Keratinocyte (primary cell): ENCODE results near the gene CD247. TPM values are rescaled to one million over a fixed set of nuclear protein-coding genes. Genes with fewer than 3 reads are reported as not detected.
A peak's percentile ranks its signal among the peaks of the same experiment; 100 is the strongest.

Source experiments
- DNase-seq: peaks from one replicate; pipeline ENCODE4 v3.0.0-alpha.2; 2011; ENCODE audit warnings: low read depth, missing footprints, low spot score
- FAIRE-seq: peaks from 2 replicates; lab custom pipeline; 2011; peaks lifted over from hg19 to GRCh38; lab: Jason Lieb, UNC
- H2AFZ ChIP-seq: 2 replicates; pipeline ENCODE4 v1.6.0; 2012; ENCODE audit warnings: low read length, control low read depth, inconsistent platforms; ENCODE audit not compliant: control insufficient read depth
- H3K27ac ChIP-seq: 2 replicates; pipeline ENCODE4 v1.5.1; 2011; ENCODE audit warnings: low read length; ENCODE audit not compliant: control insufficient read depth, insufficient read depth
- H3K27me3 ChIP-seq: 3 replicates; pipeline ENCODE4 v1.6.0; 2011; ENCODE audit warnings: low read length; ENCODE audit not compliant: control insufficient read depth, insufficient read depth; ENCODE audit errors: extremely low read depth
- H3K36me3 ChIP-seq, 2 experiments: 2 replicates in 1 of 2; 3 replicates in 1 of 2; pipeline ENCODE4 v1.5.1; 2011; ENCODE audit warnings: low read length in 2 of 2, mild to moderate bottlenecking in 1 of 2; ENCODE audit not compliant: control insufficient read depth in 2 of 2, insufficient read depth in 2 of 2; ENCODE audit errors: extremely low read depth in 1 of 2
- H3K4me1 ChIP-seq: 3 replicates; pipeline ENCODE4 v1.5.1; 2011; ENCODE audit warnings: low read length; ENCODE audit not compliant: control insufficient read depth, insufficient read depth; ENCODE audit errors: extremely low read depth
- H3K4me2 ChIP-seq: 3 replicates; pipeline ENCODE4 v1.6.0; 2011; ENCODE audit warnings: low read depth, low read length; ENCODE audit not compliant: control insufficient read depth, insufficient read depth; ENCODE audit errors: extremely low read depth
- H3K4me3 ChIP-seq, 3 experiments: fragments of 200-600 bp in 1 of 3; sonication (generic) in 1 of 3; 2 replicates in 2 of 3; 3 replicates in 1 of 3; pipeline ENCODE4 v1.5.1; 2011 to 2016; ENCODE audit warnings: low read length in 3 of 3, mild to moderate bottlenecking in 3 of 3, control low read depth in 2 of 3, inconsistent platforms in 1 of 3, low read depth in 1 of 3, mixed read lengths in 1 of 3, mixed run types in 1 of 3, moderate library complexity in 1 of 3; ENCODE audit not compliant: control insufficient read depth in 2 of 3, insufficient read depth in 2 of 3; ENCODE audit errors: extremely low read depth in 1 of 3
- H3K79me2 ChIP-seq: 2 replicates; pipeline ENCODE4 v1.6.0; 2012; ENCODE audit warnings: low read length; ENCODE audit not compliant: control insufficient read depth, insufficient read depth
- H3K9ac ChIP-seq: 3 replicates; pipeline ENCODE4 v1.6.0; 2011; ENCODE audit warnings: low read length; ENCODE audit not compliant: control insufficient read depth, insufficient read depth; ENCODE audit errors: extremely low read depth
- H3K9me1 ChIP-seq: 3 replicates; pipeline ENCODE4 v1.6.0; 2011; ENCODE audit warnings: low read length; ENCODE audit not compliant: control insufficient read depth, insufficient read depth; ENCODE audit errors: extremely low read depth
- H3K9me3 ChIP-seq: 2 replicates; pipeline ENCODE4 v1.5.1; 2012; ENCODE audit warnings: low read depth, low read length; ENCODE audit not compliant: control insufficient read depth
- H4K20me1 ChIP-seq: 3 replicates; pipeline ENCODE4 v1.6.0; 2011; ENCODE audit warnings: low read length; ENCODE audit not compliant: control insufficient read depth, insufficient read depth; ENCODE audit errors: extremely low read depth
- EZH2 ChIP-seq: IDR thresholded peaks from one replicate; pipeline ENCODE4 v1.6.1; 2012; ENCODE audit warnings: inconsistent platforms, mild to moderate bottlenecking, low read length, moderate library complexity
- dilution Hi-C: fragments of 300-500 bp; cut with MboI; formaldehyde crosslinking; loops from one replicate; pipeline ENCODE4 v1.7.0; 2020; ENCODE audit warnings: low sequenced_read_pairs; ENCODE audit not compliant: extremely low pct_ligation_motif_present
- polyA plus RNA-seq, 5 experiments: library from polyadenylated mRNA; depleted of rRNA in 3 of 5; stranded (reverse) in 3 of 5; stranded (forward) in 1 of 5; unstranded in 1 of 5; fragments of >200 nt; gene quantifications; 1 replicate in 1 of 5; 2 replicates in 3 of 5; 3 replicates in 1 of 5; pipeline versions ENCODE4 v1.2.1 to v1.2.3, GENCODE V29; 2011 to 2012; ENCODE audit warnings: missing spikeins in 2 of 5, low read depth in 1 of 5, low replicate concordance in 1 of 5
- TF ChIP-seq, protein P1 (sequence below), 3 experiments: IDR thresholded peaks in 1 of 3; conservative IDR thresholded peaks in 1 of 3; optimal IDR thresholded peaks in 1 of 3; 2 replicates in 2 of 3; 3 replicates in 1 of 3; pipeline versions ENCODE3 to v1.5.1; 2011; ENCODE audit warnings: low read length in 3 of 3, mild to moderate bottlenecking in 3 of 3, moderate library complexity in 2 of 3, control low read depth in 1 of 3, inconsistent platforms in 1 of 3; ENCODE audit not compliant: insufficient read depth in 2 of 3; ENCODE audit errors: extremely low read depth in 1 of 3

The CD247 gene
- polyA plus RNA-seq, 1 donor (not counting 4 experiments of a cell fraction or from before 2014, with no cell fraction given): not detected

DNA sequence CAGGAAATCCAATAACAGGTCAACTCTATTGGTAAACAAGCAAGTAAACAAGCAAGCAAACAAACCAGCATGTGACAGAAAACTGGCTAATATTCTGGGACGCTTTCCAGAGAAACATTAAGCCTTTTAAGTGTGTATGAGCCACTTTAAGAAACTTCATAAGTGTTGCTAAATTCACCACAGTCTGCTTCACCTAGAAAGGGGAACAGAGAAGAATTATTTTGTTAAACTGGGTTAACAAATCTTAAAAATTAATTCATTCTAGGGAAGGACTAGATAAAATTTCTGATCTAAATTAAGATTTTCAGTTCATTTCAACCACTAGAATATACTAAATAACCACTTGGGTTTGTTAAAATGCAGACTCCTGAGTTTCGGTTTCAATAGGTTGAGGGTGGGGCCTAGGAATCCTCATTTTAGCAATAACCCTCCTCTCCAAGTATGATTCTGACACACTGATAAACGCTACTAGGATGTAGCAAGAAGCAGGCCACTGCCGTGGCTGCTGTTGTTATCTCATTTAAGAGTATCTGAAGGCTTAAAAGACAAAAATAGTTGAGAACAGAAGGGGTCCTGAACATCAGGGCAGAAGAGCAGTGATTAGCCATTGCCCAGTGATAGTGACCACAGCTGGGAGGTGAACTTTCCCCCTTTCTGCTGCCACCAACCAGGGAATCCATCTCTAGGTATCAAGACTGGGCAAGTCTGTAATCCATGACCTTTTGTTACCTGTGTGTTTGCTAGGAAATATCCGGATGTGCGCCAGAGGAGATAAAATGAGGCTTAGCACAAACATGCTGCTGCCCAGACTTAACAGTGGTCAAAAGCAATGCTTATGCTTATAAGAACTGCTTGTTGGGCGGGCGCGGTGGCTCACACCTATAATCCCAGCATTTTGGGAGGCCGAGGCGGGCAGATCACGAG, 24.0 kb upstream of the CD247 start:
- dilution Hi-C loops: no loop called here
- Histone ChIP-seq H3K9me3 (no peaks in the 10 kb centered on the region), H2AFZ (no peak overlapping the region), H3K27me3 (no peaks in the 10 kb centered on the region), H3K9me1 (no peaks in the 10 kb centered on the region), H3K27ac (no peak overlapping the region), H3K9ac (no peak overlapping the region), H4K20me1 (no peaks in the 10 kb centered on the region), H3K4me1 (peaks cover 12% of the 10 kb centered on the region), H3K4me2 (no peak overlapping the region), H3K4me3 (no peak overlapping the region), H3K36me3 (peaks cover 0 to 4% of the 10 kb centered on the region in 2 experiments), H3K79me2 (no peaks in the 10 kb centered on the region)
- FAIRE-seq (peak; percentile 49), DNase-seq (no peak)
- no peak for TF ChIP-seq EZH2
- TF ChIP-seq, protein P1, sequence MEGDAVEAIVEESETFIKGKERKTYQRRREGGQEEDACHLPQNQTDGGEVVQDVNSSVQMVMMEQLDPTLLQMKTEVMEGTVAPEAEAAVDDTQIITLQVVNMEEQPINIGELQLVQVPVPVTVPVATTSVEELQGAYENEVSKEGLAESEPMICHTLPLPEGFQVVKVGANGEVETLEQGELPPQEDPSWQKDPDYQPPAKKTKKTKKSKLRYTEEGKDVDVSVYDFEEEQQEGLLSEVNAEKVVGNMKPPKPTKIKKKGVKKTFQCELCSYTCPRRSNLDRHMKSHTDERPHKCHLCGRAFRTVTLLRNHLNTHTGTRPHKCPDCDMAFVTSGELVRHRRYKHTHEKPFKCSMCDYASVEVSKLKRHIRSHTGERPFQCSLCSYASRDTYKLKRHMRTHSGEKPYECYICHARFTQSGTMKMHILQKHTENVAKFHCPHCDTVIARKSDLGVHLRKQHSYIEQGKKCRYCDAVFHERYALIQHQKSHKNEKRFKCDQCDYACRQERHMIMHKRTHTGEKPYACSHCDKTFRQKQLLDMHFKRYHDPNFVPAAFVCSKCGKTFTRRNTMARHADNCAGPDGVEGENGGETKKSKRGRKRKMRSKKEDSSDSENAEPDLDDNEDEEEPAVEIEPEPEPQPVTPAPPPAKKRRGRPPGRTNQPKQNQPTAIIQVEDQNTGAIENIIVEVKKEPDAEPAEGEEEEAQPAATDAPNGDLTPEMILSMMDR (optimal IDR thresholded peaks at IDR 0.05 in 1 of 3, IDR thresholded peaks at IDR 0.05 in 1 of 3, conservative IDR thresholded peaks at IDR 0.05 in 1 of 3; ENCODE audit: extremely low read depth in 1 of 3, insufficient read depth in 2 of 3, low read length in 3 of 3): no peak

DNA sequence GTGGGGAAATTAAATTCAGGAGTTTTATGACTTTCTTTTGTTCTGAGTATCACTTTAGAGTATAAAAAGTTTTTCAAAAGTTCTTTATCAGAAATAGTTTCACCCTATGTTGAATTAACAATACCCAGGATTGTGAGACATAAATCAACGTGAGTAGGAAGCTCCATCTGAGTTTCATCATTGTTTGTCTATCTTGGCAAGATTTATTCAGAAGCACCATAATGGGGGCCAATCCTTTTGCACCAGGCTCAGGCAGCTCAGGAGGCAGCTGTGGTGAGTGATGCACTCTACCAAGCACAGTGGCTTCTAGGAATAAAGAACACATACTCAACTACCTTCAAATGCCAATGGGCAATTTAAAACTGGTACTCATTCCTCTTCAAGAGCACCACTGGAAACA, 23.3 kb upstream of the CD247 start:
- no peaks in the 10 kb centered on the region for H3K27me3 ChIP-seq
- peaks cover 12% of the 10 kb centered on the region for H3K4me1 ChIP-seq
- no peak overlapping the region for H3K9ac ChIP-seq
- no peak overlapping the region for H2AFZ ChIP-seq
- H3K27ac ChIP-seq: no peak overlapping the region
- H3K9me3 ChIP-seq: no peaks in the 10 kb centered on the region
- H3K4me3 ChIP-seq: no peak overlapping the region
- no peaks in the 10 kb centered on the region for H3K9me1 ChIP-seq
- dilution Hi-C loops: no loop called here
- FAIRE-seq (no peak), DNase-seq (no peak)
- H4K20me1 ChIP-seq: no peaks in the 10 kb centered on the region
- H3K36me3 ChIP-seq: peaks cover 0 to 4% of the 10 kb centered on the region in 2 experiments
- no peaks in the 10 kb centered on the region for H3K79me2 ChIP-seq
- H3K4me2 ChIP-seq: no peak overlapping the region
- TF ChIP-seq, protein P1 (optimal IDR thresholded peaks at IDR 0.05 in 1 of 3, IDR thresholded peaks at IDR 0.05 in 1 of 3, conservative IDR thresholded peaks at IDR 0.05 in 1 of 3; ENCODE audit: extremely low read depth in 1 of 3, insufficient read depth in 2 of 3, low read length in 3 of 3): no peak
- TF ChIP-seq EZH2: no peak
